ENCODE data around the gene SPDYE2.
"Not testable (repeated sequence)": the region's sequence is repeated elsewhere in the genome, so short reads cannot be mapped to it uniquely, and the experiment has no call there.

The SPDYE2 gene

GRCh38 chr7:102604431-102605145, 53.6 kb downstream of the SPDYE2 start:
- DNase-seq, result not testable (repeated sequence)

- DNase-seq, result not testable (repeated sequence)
Observed at GRCh38 chr7:102606848-102607247, 55.8 kb downstream of the SPDYE2 start.

- DNase-seq, result not testable (repeated sequence)
Observed at GRCh38 chr7:102609734-102610133, 58.7 kb downstream of the SPDYE2 start.

GRCh38 chr7:102610441-102610840, 59.4 kb downstream of the SPDYE2 start:
- DNase-seq, result not testable (repeated sequence)

- not testable (repeated sequence) for DNase-seq
Observed at GRCh38 chr7:102611013-102611674, 60.1 kb downstream of the SPDYE2 start.

GRCh38 chr7:102611675-102612325, 60.8 kb downstream of the SPDYE2 start:
- not testable (repeated sequence) for DNase-seq

Data from NCI-H1694 treated with DMSO at 0.1 percent for 48 hours (cell line).